CD14-positive monocyte (primary cell): ENCODE measurements around the gene QKI. TPM values are rescaled to one million over a fixed set of nuclear protein-coding genes. Genes with fewer than 3 reads are reported as not detected.

Source experiments
- DNase-seq, 3 donors: peaks; one replicate each; pipeline ENCODE4 v3.0.0-alpha.2; 2011 to 2022
- H2AFZ ChIP-seq: 2 replicates; pipeline ENCODE4 v1.6.0; 2012; ENCODE audit warnings: mild to moderate bottlenecking, low read depth, low read length, inconsistent platforms; ENCODE audit not compliant: insufficient read depth, poor library complexity, severe bottlenecking
- H3K27ac ChIP-seq, 2 donors: 1 replicate in 1 of 2; 2 replicates in 1 of 2; pipeline ENCODE4 v1.5.1; 2012 to 2013; ENCODE audit warnings: low read length in 2 of 2, control low read depth in 1 of 2, inconsistent platforms in 1 of 2, low read depth in 1 of 2, mild to moderate bottlenecking in 1 of 2
- H3K27me3 ChIP-seq, 2 donors: one replicate each; pipeline versions ENCODE4 v1.6.0 to v1.6.1; 2011 to 2013; ENCODE audit warnings: low read length in 2 of 2; ENCODE audit not compliant: control insufficient read depth in 2 of 2, insufficient read depth in 2 of 2
- H3K36me3 ChIP-seq, 2 donors: replicated peaks in 1 of 2; 1 replicate in 1 of 2; 2 replicates in 1 of 2; pipeline versions ENCODE4 v1.5.1 to v1.6.1; 2012 to 2013; ENCODE audit warnings: low read length in 2 of 2, control low read depth in 1 of 2, inconsistent platforms in 1 of 2, mild to moderate bottlenecking in 1 of 2; ENCODE audit not compliant: insufficient read depth in 2 of 2, control insufficient read depth in 1 of 2
- H3K4me1 ChIP-seq, 2 donors: 1 replicate in 1 of 2; 2 replicates in 1 of 2; pipeline versions ENCODE4 v1.5.1 to v1.6.1; 2012 to 2013; ENCODE audit warnings: low read length in 2 of 2, control low read depth in 1 of 2, inconsistent platforms in 1 of 2, mild to moderate bottlenecking in 1 of 2, moderate library complexity in 1 of 2; ENCODE audit not compliant: insufficient read depth in 2 of 2, control insufficient read depth in 1 of 2
- H3K4me2 ChIP-seq: replicated peaks from 2 replicates; pipeline ENCODE3; 2012; ENCODE audit warnings: low read length, moderate library complexity, mild to moderate bottlenecking; ENCODE audit not compliant: poor library complexity, severe bottlenecking; ENCODE audit errors: extremely low read depth
- H3K4me3 ChIP-seq, 3 experiments: fragments of 200-600 bp in 1 of 3; sonication (generic) in 1 of 3; replicated peaks in 1 of 3; 1 replicate in 2 of 3; 2 replicates in 1 of 3; pipeline ENCODE4 v1.5.1; 2011 to 2013; ENCODE audit warnings: low read length in 3 of 3, mild to moderate bottlenecking in 3 of 3, control low read depth in 2 of 3, low read depth in 2 of 3, inconsistent platforms in 1 of 3, moderate library complexity in 1 of 3
- H3K79me2 ChIP-seq: 2 replicates; pipeline ENCODE4 v1.6.0; 2012; ENCODE audit warnings: mild to moderate bottlenecking, control low read depth, inconsistent platforms, low read length, moderate library complexity; ENCODE audit not compliant: insufficient read depth
- H3K9ac ChIP-seq: 2 replicates; pipeline ENCODE4 v1.6.0; 2017; ENCODE audit warnings: low read length, mild to moderate bottlenecking; ENCODE audit not compliant: insufficient read depth, poor library complexity, severe bottlenecking
- H3K9me3 ChIP-seq, 2 donors: replicated peaks in 1 of 2; 1 replicate in 1 of 2; 2 replicates in 1 of 2; pipeline versions ENCODE4 v1.5.1 to v1.6.1; 2012 to 2013; ENCODE audit warnings: low read length in 2 of 2, control low read depth in 1 of 2; ENCODE audit not compliant: control insufficient read depth in 1 of 2, insufficient read depth in 1 of 2
- H4K20me1 ChIP-seq: 2 replicates; pipeline ENCODE4 v1.6.0; 2012; ENCODE audit warnings: mild to moderate bottlenecking, low read length, control low read depth, moderate library complexity; ENCODE audit not compliant: insufficient read depth
- H3K27ac Mint-ChIP-seq, 7 donors: one replicate each; pipeline ENCODE4 v1.8.0; 2020; ENCODE audit warnings: mild to moderate bottlenecking in 7 of 7, mixed read lengths in 7 of 7, moderate library complexity in 6 of 7, inconsistent platforms in 2 of 7
- H3K27me3 Mint-ChIP-seq, 3 donors: one replicate each; pipeline ENCODE4 v1.8.0; 2021 to 2022; ENCODE audit warnings: low read depth in 3 of 3, mild to moderate bottlenecking in 3 of 3, mixed read lengths in 3 of 3, moderate library complexity in 3 of 3, inconsistent platforms in 1 of 3
- H3K36me3 Mint-ChIP-seq, 2 donors: one replicate each; pipeline ENCODE4 v1.8.0; 2020; ENCODE audit warnings: mixed read lengths in 2 of 2, inconsistent platforms in 1 of 2, mild to moderate bottlenecking in 1 of 2
- H3K4me1 Mint-ChIP-seq: one replicate; pipeline ENCODE4 v1.8.0; 2020; ENCODE audit warnings: mild to moderate bottlenecking, mixed read lengths
- H3K4me3 Mint-ChIP-seq, 2 donors: one replicate each; pipeline ENCODE4 v1.8.0; 2020; ENCODE audit warnings: mild to moderate bottlenecking in 2 of 2, mixed read lengths in 2 of 2, moderate library complexity in 1 of 2
- H3K9me3 Mint-ChIP-seq, 7 donors: one replicate each; pipeline ENCODE4 v1.8.0; 2020 to 2022; ENCODE audit warnings: mixed read lengths in 7 of 7, mild to moderate bottlenecking in 6 of 7, moderate library complexity in 6 of 7, inconsistent platforms in 2 of 7
- whole genome bisulfite sequencing: methylation state at CpG from one replicate; pipeline ENCODE4 v1.1.5; 2013; ENCODE audit warnings: missing lambda C conversion rate; ENCODE audit not compliant: insufficient coverage; 5-methylcytosine and 5-hydroxymethylcytosine counted together
- intact Hi-C, 2 donors: fragments of 100-400 bp; cut with micrococcal nuclease; formaldehyde crosslinking; loops; one replicate each; pipeline versions ENCODE4 v1.15.0 to v1.15.1; 2023
- polyA plus RNA-seq, 3 donors: library from polyadenylated mRNA; depleted of rRNA in 1 of 3; unstranded in 2 of 3; stranded (reverse) in 1 of 3; fragments of 300-500 nt in 2 of 3; fragments of >200 nt in 1 of 3; fragmentation: Illumina TruSeq in 2 of 3; gene quantifications; 1 replicate in 2 of 3; 2 replicates in 1 of 3; pipeline ENCODE4 v1.2.3, GENCODE V29; 2012 to 2021
- TF ChIP-seq, protein P1 (sequence below): fragments of 200-600 bp; IDR thresholded peaks from one replicate; pipeline ENCODE4 v1.8.0; 2022; ENCODE audit warnings: antibody characterized with exemption, mild to moderate bottlenecking

The QKI gene
- polyA plus RNA-seq, 3 donors, result 24.3 to 154 (median 71.8) TPM

- Histone ChIP-seq H3K9ac (no peak overlapping the region), H3K27ac (peak overlapping the region in 1 of 2 donors; percentile 12), H3K4me2 (no peak overlapping the region), H3K4me3 (no peak overlapping the region), H2AFZ (no peak overlapping the region), H3K79me2 (peaks cover 100% of the 10 kb centered on the region), H4K20me1 (peaks cover 100% of the 10 kb centered on the region), H3K27me3 (no peaks in the 10 kb centered on the region), H3K4me1 (peaks cover 3 to 9% of the 10 kb centered on the region in 2 donors), H3K9me3 (no peaks in the 10 kb centered on the region), H3K36me3 (peaks cover 0 to 2% of the 10 kb centered on the region in 2 donors)
- Mint-ChIP-seq H3K27me3 (peaks cover 0 to 2% (median 0%) of the 10 kb centered on the region in 3 donors), H3K27ac (peak overlapping the region in 1 of 7 donors; percentile 51), H3K36me3 (peaks cover 5 to 14% of the 10 kb centered on the region in 2 donors), H3K4me3 (no peak overlapping the region), H3K9me3 (no peaks in the 10 kb centered on the region), H3K4me1 (peaks cover 36% of the 10 kb centered on the region)
- intact Hi-C loops, result no loop called here
- TF ChIP-seq, protein P1, sequence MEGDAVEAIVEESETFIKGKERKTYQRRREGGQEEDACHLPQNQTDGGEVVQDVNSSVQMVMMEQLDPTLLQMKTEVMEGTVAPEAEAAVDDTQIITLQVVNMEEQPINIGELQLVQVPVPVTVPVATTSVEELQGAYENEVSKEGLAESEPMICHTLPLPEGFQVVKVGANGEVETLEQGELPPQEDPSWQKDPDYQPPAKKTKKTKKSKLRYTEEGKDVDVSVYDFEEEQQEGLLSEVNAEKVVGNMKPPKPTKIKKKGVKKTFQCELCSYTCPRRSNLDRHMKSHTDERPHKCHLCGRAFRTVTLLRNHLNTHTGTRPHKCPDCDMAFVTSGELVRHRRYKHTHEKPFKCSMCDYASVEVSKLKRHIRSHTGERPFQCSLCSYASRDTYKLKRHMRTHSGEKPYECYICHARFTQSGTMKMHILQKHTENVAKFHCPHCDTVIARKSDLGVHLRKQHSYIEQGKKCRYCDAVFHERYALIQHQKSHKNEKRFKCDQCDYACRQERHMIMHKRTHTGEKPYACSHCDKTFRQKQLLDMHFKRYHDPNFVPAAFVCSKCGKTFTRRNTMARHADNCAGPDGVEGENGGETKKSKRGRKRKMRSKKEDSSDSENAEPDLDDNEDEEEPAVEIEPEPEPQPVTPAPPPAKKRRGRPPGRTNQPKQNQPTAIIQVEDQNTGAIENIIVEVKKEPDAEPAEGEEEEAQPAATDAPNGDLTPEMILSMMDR, result no peak
- DNase-seq, result no peak
- no CpG with 5 or more reads among the region's 1 CpG for WGBS
Measured at GRCh38 chr6:163522033-163522432, 107.5 kb downstream of the QKI start.

GRCh38 chr6:163525926-163526325 lies 111.4 kb downstream of the QKI start:
- H3K79me2 ChIP-seq, result peaks cover 100% of the 10 kb centered on the region
- Mint-ChIP-seq H3K27ac (peak overlapping the region in 1 of 7 donors; percentile 25), H3K4me1 (peaks cover 43% of the 10 kb centered on the region)

More at GRCh38 chr6:163525926-163526325, 111.4 kb downstream of the QKI start:
- Mint-ChIP-seq H3K36me3 (peaks cover 5 to 13% of the 10 kb centered on the region in 2 donors), H3K9me3 (no peaks in the 10 kb centered on the region), H3K4me3 (no peak overlapping the region), H3K27me3 (peaks cover 0 to 2% (median 0%) of the 10 kb centered on the region in 3 donors)
- H3K9ac ChIP-seq, result no peak overlapping the region
- H2AFZ ChIP-seq, result no peak overlapping the region
- H3K4me2 ChIP-seq, result no peak overlapping the region
- H3K27me3 ChIP-seq, result no peaks in the 10 kb centered on the region
- no peak overlapping the region for H3K4me3 ChIP-seq
- H3K27ac ChIP-seq, result no peak overlapping the region
- peaks cover 3 to 9% of the 10 kb centered on the region in 2 donors for H3K4me1 ChIP-seq
- H3K9me3 ChIP-seq, result no peaks in the 10 kb centered on the region
- H4K20me1 ChIP-seq, result peaks cover 100% of the 10 kb centered on the region
- no peak for DNase-seq
- H3K36me3 ChIP-seq, result peaks cover 0 to 2% of the 10 kb centered on the region in 2 donors
- TF ChIP-seq, protein P1, result no peak
- intact Hi-C loops, result no loop called here
